ENCODE data around the gene IFITM1.

GRCh38 chr11:316891-317301 is 3.1 kb downstream of the IFITM1 start:
- TF ChIP-seq ZNF274 (IDR thresholded peaks at IDR 0.05; ENCODE audit: low read depth, low read length) (no peak), YY1 (IDR thresholded peaks at IDR 0.05; ENCODE audit: insufficient read depth, insufficient read length) (no peak)
